NCI-H524 (cell line): ENCODE results near the gene SRRM4.

Experiments
- DNase-seq, 2 experiments: peaks; one replicate each; lab custom pipeline; 2025; lab: John Stamatoyannopoulos, UW

Gene SRRM4

DNA sequence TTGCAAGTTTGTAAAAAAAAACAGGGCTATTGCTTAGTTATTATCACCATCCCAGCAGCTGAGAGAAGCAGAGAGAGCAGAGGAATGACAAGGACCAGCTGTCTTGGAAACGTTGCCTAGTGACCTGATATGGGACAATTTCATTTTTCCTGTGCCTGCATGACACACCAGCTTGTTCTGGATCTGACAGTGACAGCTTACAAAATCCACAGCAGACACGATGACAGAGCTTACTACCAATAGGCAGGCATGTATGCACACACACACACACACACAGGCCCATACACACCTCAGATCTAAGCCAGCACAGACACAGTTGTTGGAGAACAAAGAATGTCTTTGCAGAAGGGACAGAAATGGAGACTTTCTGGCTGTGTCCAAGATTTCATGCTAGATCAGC, 222.8 kb downstream of the SRRM4 start:
- no peak for DNase-seq

DNA sequence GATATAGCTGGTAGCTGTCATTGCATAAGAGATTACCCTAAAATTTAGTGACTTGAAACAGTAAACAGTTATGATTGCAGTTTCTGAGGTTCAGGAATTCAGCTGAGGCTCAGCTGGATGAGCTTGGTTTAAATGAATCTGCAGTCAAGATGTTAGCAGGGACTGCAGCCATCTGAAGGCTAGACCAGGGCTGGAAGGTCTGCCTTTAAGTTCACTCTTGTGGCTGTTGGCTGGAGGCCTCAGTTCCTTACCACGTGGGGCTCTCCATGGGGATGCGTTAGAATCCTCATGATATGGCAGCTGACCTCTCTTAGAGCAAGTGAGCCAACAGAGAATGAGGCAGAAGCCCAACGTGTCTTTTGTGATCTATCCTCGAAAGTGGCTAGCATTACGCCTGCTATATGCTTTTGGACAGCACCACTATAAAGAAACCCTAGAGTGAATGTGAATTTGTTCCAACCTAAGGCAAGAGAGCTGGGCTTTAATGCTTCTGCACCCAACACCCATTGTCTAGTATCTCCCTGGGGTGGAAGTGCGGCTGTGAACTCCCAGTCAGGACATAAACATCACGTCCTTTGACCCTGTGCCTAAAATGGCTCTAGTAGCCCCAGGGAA, 223.4 kb downstream of the SRRM4 start:
- no peak for DNase-seq

DNA sequence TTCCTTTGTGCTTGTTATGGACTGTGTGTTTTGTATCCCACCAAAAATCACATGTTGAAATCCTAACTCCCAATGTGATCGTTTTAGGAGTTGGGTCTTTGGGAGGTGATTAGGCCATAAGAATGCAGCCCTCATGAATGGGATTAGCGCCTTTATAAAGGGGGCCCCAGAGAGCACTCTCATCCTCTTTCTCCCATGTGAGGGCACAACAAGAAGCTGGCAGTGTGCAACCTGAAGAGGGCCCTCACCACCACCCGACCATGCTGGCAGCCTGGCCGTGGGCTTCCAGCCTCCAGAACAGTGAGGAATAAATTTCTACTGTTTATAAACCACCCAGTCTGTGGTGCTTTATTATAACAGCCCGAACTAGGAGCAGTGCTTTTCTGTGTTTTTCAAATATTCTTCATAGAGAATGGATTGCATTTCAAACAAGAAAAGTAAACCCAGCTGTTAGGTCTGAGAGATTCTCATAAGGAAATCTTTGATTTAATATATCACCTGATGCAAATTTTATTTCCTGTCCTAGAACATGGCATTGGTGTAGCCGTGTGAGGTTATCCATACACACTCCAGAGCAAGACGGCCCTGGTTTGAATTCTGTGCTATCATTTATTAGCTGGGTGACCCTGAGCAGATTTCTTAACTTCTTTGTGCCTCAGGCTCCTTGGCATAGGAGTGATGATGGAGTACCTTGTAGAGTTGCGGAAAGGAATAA, 225.2 kb downstream of the SRRM4 start:
- peak; percentile 78 to 79 for DNase-seq

DNA sequence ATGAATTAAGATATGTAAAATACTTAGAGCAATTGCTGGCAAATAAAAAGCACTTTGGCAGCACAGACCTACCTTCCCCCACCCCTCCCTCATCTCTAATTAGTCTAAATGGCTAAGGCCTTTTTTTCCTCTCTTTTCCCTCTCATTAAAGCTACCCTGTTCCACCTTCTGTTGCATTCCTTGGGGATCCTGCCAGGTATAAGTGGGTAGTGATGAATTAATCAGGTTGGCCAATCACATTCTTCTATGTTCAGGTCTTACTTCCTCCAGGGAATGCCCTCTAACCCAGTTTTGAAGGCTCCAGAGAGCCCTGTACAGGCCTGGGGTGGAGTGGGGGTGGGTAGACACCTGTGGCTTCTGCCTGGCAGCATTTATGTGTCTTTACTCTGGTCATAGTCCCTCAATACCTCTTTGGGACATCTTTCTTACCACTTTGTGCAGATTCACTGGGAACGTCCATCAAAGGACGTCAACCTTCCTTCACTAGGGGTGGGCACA, 225.8 kb downstream of the SRRM4 start:
- DNase-seq, result no peak

DNA sequence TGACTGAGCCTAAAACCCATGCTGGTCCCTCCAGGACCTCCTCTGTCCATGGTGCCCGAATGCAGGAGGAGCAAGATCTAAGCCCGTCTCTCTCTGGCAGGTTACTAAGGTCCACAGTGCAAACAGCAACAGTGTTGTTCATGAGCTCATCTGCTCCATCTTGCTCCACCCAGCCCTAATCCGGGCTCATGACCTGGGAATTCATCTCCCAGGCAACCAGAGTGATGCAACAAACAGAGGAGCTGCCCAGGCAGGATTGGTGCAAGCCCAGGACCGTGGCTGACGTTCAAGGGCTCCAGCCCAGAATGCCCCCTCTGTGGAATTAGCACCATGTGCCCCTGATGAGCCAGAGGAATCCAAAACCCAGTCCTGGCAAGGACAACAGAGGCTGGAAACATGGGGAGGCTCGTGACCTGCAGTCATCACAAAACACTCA, 227.3 kb downstream of the SRRM4 start:
- peak in 1 of 2 experiments; percentile 24 for DNase-seq

DNA sequence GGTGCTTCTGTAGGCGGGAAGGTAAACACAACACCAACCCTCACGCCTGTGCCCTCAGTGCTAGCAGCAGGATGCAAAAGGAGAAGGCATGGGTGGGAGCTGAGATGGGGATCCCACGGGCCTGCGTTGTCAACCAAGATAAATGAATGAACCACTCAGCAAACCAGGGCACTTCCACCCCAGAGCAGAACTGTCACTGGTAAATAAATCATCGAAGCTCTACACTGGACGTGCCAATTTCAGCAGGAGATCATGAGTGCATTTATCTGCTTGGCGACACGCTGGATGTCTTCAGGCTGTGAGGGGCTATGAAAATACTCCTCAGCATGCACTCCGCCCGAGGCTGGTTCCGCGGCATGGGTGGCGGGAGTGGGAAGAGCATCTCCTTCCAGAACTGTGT, 230.5 kb downstream of the SRRM4 start:
- DNase-seq, result no peak
